Measurements from ENCODE around the gene LZTR1. TPM values are rescaled to one million over a fixed set of nuclear protein-coding genes. Genes with fewer than 3 reads are reported as not detected.

The LZTR1 gene
- total and polyA plus RNA-seq, 2 experiments from 2014 or later = 9.2 to 39.9 TPM

DNA sequence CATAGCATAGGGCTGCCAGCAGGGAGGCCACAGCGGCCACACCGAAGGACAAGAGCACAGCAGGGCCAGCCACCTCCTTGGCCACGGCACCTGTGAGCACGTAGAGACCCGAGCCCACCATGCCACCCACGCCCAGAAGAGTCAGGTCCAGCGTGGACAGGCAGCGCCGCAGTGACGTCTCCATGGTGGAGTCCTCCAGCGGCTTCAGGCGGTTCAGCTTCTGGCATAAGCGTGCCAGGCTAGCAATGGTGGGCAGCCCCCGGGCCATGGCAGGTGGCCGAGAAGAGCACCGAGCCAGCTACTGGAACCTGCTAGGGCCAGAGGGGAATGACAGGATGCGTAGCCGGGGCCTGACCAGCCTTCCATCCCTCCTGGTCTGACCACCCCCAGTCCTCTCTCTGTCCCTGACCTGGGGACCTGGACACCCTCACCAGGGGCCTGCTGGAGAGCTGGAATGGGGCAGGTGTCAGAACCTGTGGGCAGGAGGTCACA, 49.5 kb downstream of the LZTR1 start:
- Histone ChIP-seq H3K4me2 (peak overlapping the region; percentile 90), H3K27ac (ENCODE audit: low read depth) (no peak overlapping the region)
- H3K27ac Mint-ChIP-seq = no peak overlapping the region

DNA sequence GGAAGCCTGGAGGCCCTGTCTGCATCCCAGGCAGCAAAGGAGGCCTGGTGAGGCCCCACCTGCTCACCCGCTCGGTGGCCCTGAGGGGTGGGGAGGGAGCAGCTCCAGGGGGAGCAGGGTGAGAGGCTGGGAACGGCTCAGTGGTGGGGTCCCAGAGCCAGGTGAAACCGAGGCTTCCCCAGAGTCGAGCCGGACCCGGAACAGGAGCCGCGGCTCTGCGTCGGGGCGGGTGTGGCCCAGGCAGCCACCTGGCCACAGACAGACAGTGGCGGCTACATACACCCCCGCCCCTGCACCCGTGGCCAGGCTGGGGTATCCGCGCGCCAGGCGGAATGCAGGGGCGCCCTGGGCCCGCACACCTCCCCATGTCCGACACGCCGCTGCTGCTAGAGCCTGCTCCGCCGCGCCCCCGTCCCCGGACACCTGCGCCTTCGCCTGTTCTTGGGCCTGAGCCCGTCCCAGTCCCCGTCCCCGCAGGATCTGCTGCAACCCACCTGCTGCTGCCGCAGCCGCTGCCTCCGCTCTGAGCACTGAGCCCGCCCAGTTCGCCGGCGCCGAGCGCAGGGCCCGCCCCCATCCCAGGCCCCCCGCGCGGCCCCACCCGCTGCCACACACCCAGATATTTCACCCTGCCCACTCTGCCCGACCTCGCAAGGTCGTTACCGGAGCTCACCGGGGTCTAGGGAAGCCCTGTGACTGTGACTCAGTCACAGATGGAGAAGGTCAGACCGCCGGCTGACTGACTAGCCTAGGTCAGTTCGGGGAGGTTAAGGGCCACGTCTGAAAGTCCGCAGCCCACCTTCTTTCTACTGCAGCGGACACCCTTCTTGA, 50.2 kb downstream of the LZTR1 start, which contains the start of gene SLC7A4:
Gene SLC7A4 (minus strand): TSS at position 525 of the 831 bp plus-strand sequence. CDS start 749 bp downstream, outside the sequence.
- peak; percentile 51 for DNase-seq (ENCODE audit: low spot score)
- peaks cover 26% of the 10 kb centered on the region for H3K27me3 ChIP-seq (ENCODE audit: insufficient read depth)
- H3K9me3 Mint-ChIP-seq = no peaks in the 10 kb centered on the region; the same call in 2 of the 3 replicates
- peaks cover 3% of the 10 kb centered on the region; the same call in 1 of the 2 replicates for H3K4me1 ChIP-seq (ENCODE audit: insufficient read depth)
- peak within 1 kb of the TSS; percentile 76 for H3K4me3 ChIP-seq
- no peaks in the 10 kb centered on the region for H3F3A ChIP-seq (replicated peaks; ENCODE audit: low read depth)
- H3K4me1 Mint-ChIP-seq = peaks cover 8% of the 10 kb centered on the region
- H3K27ac Mint-ChIP-seq = no peak within 1 kb of the TSS
- H3K36me3 ChIP-seq (ENCODE audit: insufficient read depth) = no peaks in the 10 kb centered on the region
- H2AFZ ChIP-seq = peak within 1 kb of the TSS; percentile 100
- H3K79me2 ChIP-seq (replicated peaks; ENCODE audit: insufficient read depth) = no peaks in the 10 kb centered on the region
- H4K20me1 ChIP-seq (replicated peaks; ENCODE audit: insufficient read depth) = no peaks in the 10 kb centered on the region
- ATAC-seq = peak; percentile 82
- H3K36me3 Mint-ChIP-seq (ENCODE audit: low read depth) = no peaks in the 10 kb centered on the region
- peaks cover 34% of the 10 kb centered on the region for H3K27me3 Mint-ChIP-seq (ENCODE audit: insufficient read depth, low read depth, poor library complexity)
- no peak for TF ChIP-seq JUNB (IDR thresholded peaks at IDR 0.05; ENCODE audit: unreplicated experiment)
- peak; percentile 22 for TF ChIP-seq EZH2 (IDR thresholded peaks at IDR 0.05; ENCODE audit: low read depth, unreplicated experiment)
- no peak within 1 kb of the TSS for H3K27ac ChIP-seq (ENCODE audit: low read depth)
- H3K4me2 ChIP-seq = peak within 1 kb of the TSS; percentile 90
- peak within 1 kb of the TSS; percentile 77 for H3K4me3 Mint-ChIP-seq
- H3K9me2 ChIP-seq (ENCODE audit: insufficient read depth) = no peaks in the 10 kb centered on the region

More for the DNA sequence above, 49.5 kb downstream of the LZTR1 start:
- Mint-ChIP-seq H3K36me3 (ENCODE audit: low read depth) (no peaks in the 10 kb centered on the region), H3K9me3 (no peaks in the 10 kb centered on the region; the same call in 2 of the 3 replicates), H3K4me3 (peak overlapping the region; percentile 77), H3K4me1 (peaks cover 8% of the 10 kb centered on the region), H3K27me3 (ENCODE audit: insufficient read depth, low read depth, poor library complexity) (peaks cover 34% of the 10 kb centered on the region)
- Histone ChIP-seq H4K20me1 (replicated peaks; ENCODE audit: insufficient read depth) (no peaks in the 10 kb centered on the region), H3K4me1 (ENCODE audit: insufficient read depth) (peaks cover 3% of the 10 kb centered on the region; the same call in 1 of the 2 replicates), H2AFZ (peak overlapping the region; percentile 100), H3K4me3 (peak overlapping the region; percentile 76), H3K27me3 (ENCODE audit: insufficient read depth) (peaks cover 26% of the 10 kb centered on the region), H3K79me2 (replicated peaks; ENCODE audit: insufficient read depth) (no peaks in the 10 kb centered on the region), H3K9me2 (ENCODE audit: insufficient read depth) (no peaks in the 10 kb centered on the region), H3F3A (replicated peaks; ENCODE audit: low read depth) (no peaks in the 10 kb centered on the region), H3K36me3 (ENCODE audit: insufficient read depth) (no peaks in the 10 kb centered on the region)
- DNase-seq (ENCODE audit: low spot score) = no peak
- no peak for ATAC-seq
- TF ChIP-seq POLR2AphosphoS5 (IDR thresholded peaks at IDR 0.05; ENCODE audit: low read depth) = no peak

DNA sequence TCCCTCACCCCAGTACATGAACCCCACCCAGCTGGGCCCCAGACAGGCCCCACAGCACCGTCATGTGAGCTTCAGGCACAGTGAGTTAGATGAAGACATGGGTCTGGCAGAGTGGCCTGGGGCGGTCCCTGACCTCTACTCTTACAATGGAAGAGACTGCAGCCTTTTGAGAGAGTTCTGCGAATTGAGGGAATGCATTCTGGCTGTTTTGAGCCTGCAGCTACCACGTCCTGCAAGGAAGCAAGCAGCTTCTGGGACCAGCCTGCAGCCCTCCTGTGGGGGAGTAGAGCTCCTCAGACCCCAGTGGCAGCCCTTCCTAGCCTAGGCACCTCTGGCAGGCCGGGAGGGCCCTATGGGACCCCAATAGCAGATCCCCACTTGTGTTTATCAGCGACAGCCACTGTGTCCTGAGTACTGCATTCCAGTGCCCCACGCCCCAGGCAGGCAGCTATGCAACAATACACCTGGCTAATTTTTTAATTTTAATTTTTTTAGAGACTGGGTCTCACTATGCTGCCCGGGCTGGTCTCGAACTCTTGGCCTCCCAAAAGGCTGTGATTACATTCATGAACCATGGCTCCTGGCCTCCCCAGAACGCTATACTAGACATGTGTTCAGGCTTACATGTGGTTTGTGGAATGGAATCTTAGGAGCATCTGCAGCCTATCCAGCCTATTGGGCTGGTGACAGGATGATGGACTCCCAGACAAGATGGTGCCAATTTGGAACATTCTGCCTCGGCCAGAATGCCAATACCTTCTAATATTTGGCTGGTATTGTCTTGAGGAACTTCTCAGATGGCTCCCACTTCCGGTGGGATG, 51.0 kb downstream of the LZTR1 start:
- Histone ChIP-seq H3K27ac (ENCODE audit: low read depth) (no peak overlapping the region), H3K27me3 (ENCODE audit: insufficient read depth) (peaks cover 26% of the 10 kb centered on the region), H3K79me2 (replicated peaks; ENCODE audit: insufficient read depth) (no peaks in the 10 kb centered on the region), H3K36me3 (ENCODE audit: insufficient read depth) (no peaks in the 10 kb centered on the region), H2AFZ (peak overlapping the region; percentile 100), H4K20me1 (replicated peaks; ENCODE audit: insufficient read depth) (no peaks in the 10 kb centered on the region), H3K4me2 (peak overlapping the region; percentile 90), H3K4me1 (ENCODE audit: insufficient read depth) (peaks cover 3% of the 10 kb centered on the region; the same call in 1 of the 2 replicates), H3K9me2 (ENCODE audit: insufficient read depth) (no peaks in the 10 kb centered on the region), H3K4me3 (peak overlapping the region; percentile 76), H3F3A (replicated peaks; ENCODE audit: low read depth) (no peaks in the 10 kb centered on the region)
- Mint-ChIP-seq H3K4me1 (peaks cover 8% of the 10 kb centered on the region), H3K9me3 (no peaks in the 10 kb centered on the region; the same call in 2 of the 3 replicates), H3K27me3 (ENCODE audit: insufficient read depth, low read depth, poor library complexity) (peaks cover 34% of the 10 kb centered on the region), H3K36me3 (ENCODE audit: low read depth) (no peaks in the 10 kb centered on the region), H3K4me3 (peak overlapping the region; percentile 77), H3K27ac (no peak overlapping the region)
- peak; percentile 27 for ATAC-seq
- no peak for DNase-seq (ENCODE audit: low spot score)
- TF ChIP-seq ZNF462 (CRISPR knock-in tag; IDR thresholded peaks at IDR 0.05) = no peak
- no peak for TF ChIP-seq EZH2phosphoT487 (IDR thresholded peaks at IDR 0.05; ENCODE audit: unreplicated experiment)
